PC-9 (cell line): ENCODE results near the gene LGALS1. TPM values are rescaled to one million over a fixed set of nuclear protein-coding genes. Genes with fewer than 3 reads are reported as not detected.

Experiments used
- BruUV-seq: library from RNA; stranded (reverse); fragments of 400-500 nt; replicated peaks from 2 replicates; lab custom pipeline; 2021; lab: Mats Ljungman, UMichigan
- CTCF ChIA-PET: fragments of 300-600 bp; sonication (Branson Sonifier 250); formaldehyde crosslinking; loops from one replicate; lab custom pipeline; 2022; ENCODE audit warnings: antibody characterized with exemption; lab: Charles Lee
- POLR2A ChIA-PET: fragments of 300-600 bp; sonication (Branson Sonifier 250); formaldehyde crosslinking; loops from one replicate; lab custom pipeline; 2022; ENCODE audit warnings: antibody characterized with exemption; ENCODE audit not compliant: unreplicated experiment; lab: Charles Lee
- DNase-seq, 2 experiments: peaks; one replicate each; pipeline versions ENCODE4 v3.0.0 to v3.0.0-alpha.2; 2015 to 2022; ENCODE audit warnings: mixed read lengths in 1 of 2
- H2AFZ ChIP-seq: fragments of 200-600 bp; sonication (generic); 2 replicates; pipeline ENCODE4 v1.8.1; 2017; ENCODE audit warnings: antibody characterized with exemption
- H3F3A ChIP-seq: fragments of 200-600 bp; sonication (generic); 2 replicates; pipeline ENCODE4 v1.8.1; 2017; ENCODE audit warnings: antibody characterized with exemption, mild to moderate bottlenecking, low read depth; ENCODE audit not compliant: insufficient read depth
- H3K27ac ChIP-seq: fragments of 200-600 bp; sonication (generic); 2 replicates; pipeline ENCODE4 v1.6.1; 2016; ENCODE audit warnings: mixed run types
- H3K27me3 ChIP-seq: fragments of 200-600 bp; sonication (generic); 2 replicates; pipeline ENCODE4 v1.6.1; 2016; ENCODE audit warnings: low read depth, mixed run types; ENCODE audit not compliant: insufficient read depth
- H3K36me3 ChIP-seq: fragments of 200-600 bp; sonication (generic); 2 replicates; pipeline ENCODE4 v1.6.1; 2016; ENCODE audit warnings: low read depth, mixed run types
- H3K4me1 ChIP-seq: fragments of 200-600 bp; sonication (generic); replicated peaks from 2 replicates; pipeline ENCODE4 v1.6.1; 2016; ENCODE audit warnings: mixed run types; ENCODE audit not compliant: insufficient read depth
- H3K4me2 ChIP-seq: fragments of 200-600 bp; sonication (generic); 2 replicates; pipeline ENCODE4 v1.6.1; 2017; ENCODE audit warnings: mixed run types
- H3K4me3 ChIP-seq: fragments of 200-600 bp; sonication (generic); 2 replicates; pipeline ENCODE4 v1.6.1; 2016; ENCODE audit warnings: mixed run types
- H3K79me2 ChIP-seq: fragments of 200-600 bp; sonication (generic); 2 replicates; pipeline ENCODE4 v1.6.1; 2017; ENCODE audit warnings: low read depth, mixed run types
- H3K9me2 ChIP-seq: fragments of 200-600 bp; sonication (generic); 2 replicates; pipeline ENCODE4 v1.8.1; 2017; ENCODE audit warnings: mild to moderate bottlenecking; ENCODE audit not compliant: insufficient read depth
- H3K9me3 ChIP-seq: fragments of 200-600 bp; sonication (generic); 2 replicates; pipeline ENCODE4 v1.8.1; 2016; ENCODE audit warnings: low read depth; ENCODE audit not compliant: insufficient read depth
- H4K20me1 ChIP-seq: fragments of 200-600 bp; sonication (generic); 2 replicates; pipeline ENCODE4 v1.8.1; 2017; ENCODE audit not compliant: insufficient read depth
- EZH2 ChIP-seq: fragments of 200-600 bp; sonication (generic); IDR thresholded peaks from 2 replicates; pipeline ENCODE4 v1.8.0; 2017; ENCODE audit warnings: antibody characterized with exemption, low read depth
- intact Hi-C: fragments of 100-400 bp; cut with micrococcal nuclease; formaldehyde crosslinking; loops from one replicate; pipeline ENCODE4 v1.10.0; 2022; ENCODE audit not compliant: unreplicated experiment
- total RNA-seq: library from RNA; stranded (reverse); gene quantifications from 2 replicates; pipeline ENCODE4 v1.2.3, GENCODE V29; 2021
- TF ChIP-seq, protein P1 (sequence below): fragments of 200-600 bp; sonication (generic); conservative IDR thresholded peaks from 2 replicates; pipeline ENCODE4 v1.6.1; 2017; ENCODE audit warnings: mixed run types, antibody characterized with exemption, mild to moderate bottlenecking, moderate library complexity

LGALS1 gene
- total RNA-seq, 1 experiment from 2014 or later, result 791 TPM

DNA sequence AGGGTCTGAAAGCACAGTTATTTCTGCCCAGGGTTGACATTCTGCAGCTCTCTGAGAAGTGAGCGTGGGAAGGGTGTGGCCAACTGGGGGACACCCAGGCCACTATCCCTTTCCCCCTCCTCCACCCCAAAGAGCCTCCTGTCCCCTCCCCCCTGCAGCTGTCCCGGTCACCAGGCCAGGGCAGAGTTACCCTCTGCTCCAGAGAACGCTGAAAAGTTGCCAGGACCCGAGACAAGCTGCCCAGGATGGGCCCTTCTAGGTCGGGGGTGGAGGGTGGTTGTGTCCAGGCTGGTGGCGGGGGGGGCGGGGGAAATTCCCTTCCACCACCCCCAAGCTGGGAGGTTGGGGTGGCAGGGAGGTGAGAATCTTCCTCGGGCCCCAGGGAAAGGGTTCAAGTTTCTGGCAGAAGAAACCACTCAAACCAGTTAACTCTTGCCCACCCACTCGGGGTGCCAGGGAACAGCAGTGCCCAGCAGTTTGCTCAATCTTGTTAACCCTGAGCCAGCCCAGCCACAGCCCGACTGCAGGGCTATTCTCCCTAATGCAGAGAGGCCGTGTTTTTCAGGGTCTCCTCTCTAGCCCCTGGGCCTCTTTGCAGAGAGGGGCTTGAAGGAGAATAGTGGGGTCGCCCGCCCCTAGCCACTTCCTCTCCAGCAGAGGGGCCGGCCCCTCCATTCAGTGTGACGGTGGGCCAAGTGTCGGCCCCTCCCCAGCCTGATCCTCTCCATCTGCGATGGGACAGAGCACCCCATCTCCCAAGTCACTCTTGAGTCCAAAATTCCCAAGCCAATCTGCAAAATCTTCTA is 697 bp downstream of the LGALS1 start:
- no peak for TF ChIP-seq EZH2
- TF ChIP-seq, protein P1, sequence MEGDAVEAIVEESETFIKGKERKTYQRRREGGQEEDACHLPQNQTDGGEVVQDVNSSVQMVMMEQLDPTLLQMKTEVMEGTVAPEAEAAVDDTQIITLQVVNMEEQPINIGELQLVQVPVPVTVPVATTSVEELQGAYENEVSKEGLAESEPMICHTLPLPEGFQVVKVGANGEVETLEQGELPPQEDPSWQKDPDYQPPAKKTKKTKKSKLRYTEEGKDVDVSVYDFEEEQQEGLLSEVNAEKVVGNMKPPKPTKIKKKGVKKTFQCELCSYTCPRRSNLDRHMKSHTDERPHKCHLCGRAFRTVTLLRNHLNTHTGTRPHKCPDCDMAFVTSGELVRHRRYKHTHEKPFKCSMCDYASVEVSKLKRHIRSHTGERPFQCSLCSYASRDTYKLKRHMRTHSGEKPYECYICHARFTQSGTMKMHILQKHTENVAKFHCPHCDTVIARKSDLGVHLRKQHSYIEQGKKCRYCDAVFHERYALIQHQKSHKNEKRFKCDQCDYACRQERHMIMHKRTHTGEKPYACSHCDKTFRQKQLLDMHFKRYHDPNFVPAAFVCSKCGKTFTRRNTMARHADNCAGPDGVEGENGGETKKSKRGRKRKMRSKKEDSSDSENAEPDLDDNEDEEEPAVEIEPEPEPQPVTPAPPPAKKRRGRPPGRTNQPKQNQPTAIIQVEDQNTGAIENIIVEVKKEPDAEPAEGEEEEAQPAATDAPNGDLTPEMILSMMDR, result no peak
- TSS peak; percentile 58 for BruUV-seq
- intact Hi-C loops, result loop anchor here (10.0 kb wide), 1 partner anchor 131 kb away; no protein-coding TSS in a partner anchor
- Histone ChIP-seq H3F3A (peaks cover 47% of the 10 kb centered on the region), H4K20me1 (no peaks in the 10 kb centered on the region), H3K4me3 (peak overlapping the region; percentile 56), H3K27ac (peak overlapping the region; percentile 69), H3K9me2 (no peaks in the 10 kb centered on the region), H3K4me2 (peak overlapping the region; percentile 88), H3K36me3 (no peaks in the 10 kb centered on the region), H3K79me2 (no peaks in the 10 kb centered on the region), H3K4me1 (peaks cover 48% of the 10 kb centered on the region), H3K9me3 (no peaks in the 10 kb centered on the region), H3K27me3 (no peaks in the 10 kb centered on the region), H2AFZ (peak overlapping the region; percentile 49; the same call in 1 of the 2 replicates)
- ChIA-PET POLR2A (interaction anchor here (0.6 to 1.0 kb wide), 5 partner anchors 10 to 77 kb away, joined by 3 to 24 read pairs (median 5); partner anchors contain the start of gene NOL12), CTCF (interaction anchor here (0.6 to 1.5 kb wide), 3 partner anchors 33 to 176 kb away, joined by 3 to 17 read pairs (median 4); no protein-coding TSS in a partner anchor)
- DNase-seq, result peak; percentile 71 to 76

GRCh38 chr22:37676736-37677492 is 1.5 kb downstream of the LGALS1 start:
- TF ChIP-seq, protein P1, result no peak
- no peak for TF ChIP-seq EZH2
- intact Hi-C loops, result loop anchor here (1.0 to 10.0 kb wide), 2 partner anchors 76 to 132 kb away; no protein-coding TSS in a partner anchor
- no peaks in the 10 kb centered on the region for H3K79me2 ChIP-seq
- TSS peak; percentile 91 for BruUV-seq
- peak overlapping the region; percentile 88 for H3K4me2 ChIP-seq
- H3K4me1 ChIP-seq, result peaks cover 56% of the 10 kb centered on the region
- peak; percentile 88 to 93 for DNase-seq
- H3K27ac ChIP-seq, result peak overlapping the region; percentile 69
- CTCF ChIA-PET, result interaction anchor here (0.6 kb wide), 3 partner anchors 132 to 476 kb away, joined by 3 to 7 read pairs (median 6); no protein-coding TSS in a partner anchor
- H3K9me2 ChIP-seq, result no peaks in the 10 kb centered on the region
- no peaks in the 10 kb centered on the region for H3K9me3 ChIP-seq
- H3K4me3 ChIP-seq, result peak overlapping the region; percentile 56
- H3K27me3 ChIP-seq, result no peaks in the 10 kb centered on the region
- no peaks in the 10 kb centered on the region for H3K36me3 ChIP-seq
- H3F3A ChIP-seq, result peaks cover 47% of the 10 kb centered on the region
- no peaks in the 10 kb centered on the region for H4K20me1 ChIP-seq
- POLR2A ChIA-PET, result interaction anchor here (0.6 to 1.0 kb wide), 3 partner anchors 9 to 393 kb away, joined by 6 to 24 read pairs (median 8); partner anchors contain the start of gene NOL12
- peak overlapping the region; percentile 49; the same call in 1 of the 2 replicates for H2AFZ ChIP-seq

DNA sequence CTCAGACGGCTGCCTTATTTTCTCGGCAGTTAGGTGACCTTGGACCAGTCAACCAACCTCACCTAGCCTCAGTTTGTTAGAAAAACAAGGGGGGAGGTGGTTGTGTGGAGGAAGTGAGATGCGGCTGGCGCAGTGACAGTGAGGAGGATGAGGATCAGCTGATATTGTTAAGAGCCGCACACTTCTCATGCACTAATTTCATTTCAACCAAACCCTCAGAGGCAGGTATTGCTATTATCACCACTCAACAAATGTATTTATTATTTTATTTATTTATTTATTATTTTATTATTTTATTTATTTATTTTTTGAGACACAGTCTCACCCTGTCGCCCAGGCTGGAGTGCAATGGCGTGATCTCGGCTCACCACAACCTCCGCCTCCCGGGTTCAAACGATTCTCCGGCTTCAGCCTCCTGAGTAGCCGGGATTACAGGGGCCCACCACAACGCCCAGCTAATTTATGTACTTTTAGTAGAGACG is 2.1 kb downstream of the LGALS1 start:
- H3K4me3 ChIP-seq, result peak overlapping the region; percentile 56
- H4K20me1 ChIP-seq, result no peaks in the 10 kb centered on the region
- H3K4me1 ChIP-seq, result peaks cover 56% of the 10 kb centered on the region
- no peaks in the 10 kb centered on the region for H3K27me3 ChIP-seq
- H3K9me3 ChIP-seq, result no peaks in the 10 kb centered on the region
- intact Hi-C loops, result loop anchor here (1.0 to 10.0 kb wide), 2 partner anchors 76 to 133 kb away; no protein-coding TSS in a partner anchor
- H3K27ac ChIP-seq, result no peak overlapping the region
- H2AFZ ChIP-seq, result no peak overlapping the region
- CTCF ChIA-PET, result interaction anchor here (0.6 kb wide), 2 partner anchors 132 to 210 kb away, joined by 6 to 7 read pairs; no protein-coding TSS in a partner anchor
- TF ChIP-seq EZH2, result no peak
- TF ChIP-seq, protein P1, result no peak
- BruUV-seq, result no TSS peak
- peak overlapping the region; percentile 88 for H3K4me2 ChIP-seq
- H3F3A ChIP-seq, result peaks cover 47% of the 10 kb centered on the region
- no peaks in the 10 kb centered on the region for H3K79me2 ChIP-seq
- H3K9me2 ChIP-seq, result no peaks in the 10 kb centered on the region
- POLR2A ChIA-PET, result interaction anchor here (0.6 kb wide), 2 partner anchors 107 to 393 kb away, joined by 6 to 8 read pairs; no protein-coding TSS in a partner anchor
- no peaks in the 10 kb centered on the region for H3K36me3 ChIP-seq
- no peak for DNase-seq
